CD4-positive, CD25-positive, alpha-beta regulatory T cell (primary cell): ENCODE data around the gene ACR. TPM values are rescaled to one million over a fixed set of nuclear protein-coding genes. Genes with fewer than 3 reads are reported as not detected.

Experiments
- ATAC-seq, 2 donors: fragments of 150-1000 bp; cut with Tn5 transposase; one replicate each; pipeline ENCODE4 v1.10.0; 2021; ENCODE audit warnings: low read depth in 2 of 2, moderate number of reproducible peaks in 2 of 2, moderate library complexity in 1 of 2
- DNase-seq, 3 donors: peaks; one replicate each; pipeline versions ENCODE4 v3.0.0 to v3.0.0-alpha.2; 2012 to 2022; ENCODE audit warnings: mixed read lengths in 1 of 3
- H3K27ac ChIP-seq: one replicate; pipeline ENCODE4 v1.7.0; 2013; ENCODE audit warnings: mild to moderate bottlenecking, low read length; ENCODE audit not compliant: insufficient read depth, poor library complexity, severe bottlenecking
- H3K27me3 ChIP-seq: one replicate; pipeline ENCODE4 v1.7.0; 2013; ENCODE audit warnings: low read length; ENCODE audit not compliant: control insufficient read depth, insufficient read depth
- H3K36me3 ChIP-seq: one replicate; pipeline ENCODE4 v1.7.0; 2013; ENCODE audit warnings: mild to moderate bottlenecking, low read length, moderate library complexity; ENCODE audit not compliant: control insufficient read depth, insufficient read depth
- H3K4me1 ChIP-seq: 2 replicates; pipeline ENCODE4 v1.7.0; 2013; ENCODE audit warnings: mild to moderate bottlenecking, low read length; ENCODE audit not compliant: insufficient read depth, control insufficient read depth, poor library complexity, severe bottlenecking
- H3K4me3 ChIP-seq: one replicate; pipeline ENCODE4 v1.7.0; 2013; ENCODE audit warnings: low read depth, mild to moderate bottlenecking, low read length, moderate library complexity
- H3K9me3 ChIP-seq, 2 experiments: 1 replicate in 1 of 2; 2 replicates in 1 of 2; pipeline ENCODE4 v1.7.0; 2013; ENCODE audit warnings: low read length in 2 of 2, mild to moderate bottlenecking in 1 of 2, moderate library complexity in 1 of 2; ENCODE audit not compliant: control insufficient read depth in 2 of 2
- H3K27ac Mint-ChIP-seq, 3 donors: one replicate each; pipeline ENCODE4 v1.8.0; 2020 to 2022; ENCODE audit warnings: mild to moderate bottlenecking in 3 of 3, mixed read lengths in 3 of 3, moderate library complexity in 2 of 3
- H3K27me3 Mint-ChIP-seq: one replicate; pipeline ENCODE4 v1.8.0; 2022; ENCODE audit warnings: mild to moderate bottlenecking, mixed read lengths
- H3K36me3 Mint-ChIP-seq: one replicate; pipeline ENCODE4 v1.8.0; 2020; ENCODE audit warnings: mixed read lengths
- H3K4me1 Mint-ChIP-seq, 4 donors: one replicate each; pipeline ENCODE4 v1.8.0; 2020 to 2022; ENCODE audit warnings: mixed read lengths in 4 of 4, mild to moderate bottlenecking in 1 of 4
- H3K4me3 Mint-ChIP-seq, 4 donors: one replicate each; pipeline ENCODE4 v1.8.0; 2020 to 2022; ENCODE audit warnings: mild to moderate bottlenecking in 4 of 4, mixed read lengths in 4 of 4, moderate library complexity in 3 of 4
- H3K9me3 Mint-ChIP-seq, 7 donors: one replicate each; pipeline ENCODE4 v1.8.0; 2020 to 2022; ENCODE audit warnings: mixed read lengths in 7 of 7, mild to moderate bottlenecking in 3 of 7, moderate library complexity in 2 of 7
- polyA plus RNA-seq, 4 donors: library from polyadenylated mRNA; unstranded; fragments of 300-500 nt; fragmentation: Illumina TruSeq; gene quantifications; one replicate each; pipeline ENCODE4 v1.2.3, GENCODE V29; 2021
- total RNA-seq: library from RNA; stranded (reverse); gene quantifications from one replicate; pipeline ENCODE4 v1.2.3, GENCODE V29; 2022

Gene ACR
- total and polyA plus RNA-seq, 5 donors from 2014 or later: not detected

- no peaks in the 10 kb centered on the region for H3K36me3 Mint-ChIP-seq
- no peak overlapping the region for H3K27ac Mint-ChIP-seq
- ATAC-seq: no peak
Observed at GRCh38 chr22:50715250-50715649, 22.8 kb upstream of the ACR start.

GRCh38 chr22:50715776-50716175 is 22.2 kb upstream of the ACR start:
- Mint-ChIP-seq H3K9me3 (peaks cover 0 to 2% (median 0%) of the 10 kb centered on the region in 7 donors), H3K27me3 (no peaks in the 10 kb centered on the region), H3K36me3 (no peaks in the 10 kb centered on the region), H3K4me1 (no peaks in the 10 kb centered on the region), H3K4me3 (no peak overlapping the region), H3K27ac (no peak overlapping the region)
- H3K4me1 ChIP-seq: no peaks in the 10 kb centered on the region
- ATAC-seq (no peak), DNase-seq (no peak)
- H3K4me3 ChIP-seq: no peak overlapping the region
- H3K36me3 ChIP-seq: no peaks in the 10 kb centered on the region
- no peak overlapping the region for H3K27ac ChIP-seq
- no peaks in the 10 kb centered on the region for H3K27me3 ChIP-seq
- no peaks in the 10 kb centered on the region for H3K9me3 ChIP-seq

More at GRCh38 chr22:50715250-50715649, 22.8 kb upstream of the ACR start:
- Histone ChIP-seq H3K36me3 (no peaks in the 10 kb centered on the region), H3K27me3 (no peaks in the 10 kb centered on the region), H3K9me3 (no peaks in the 10 kb centered on the region), H3K4me1 (no peaks in the 10 kb centered on the region), H3K27ac (no peak overlapping the region), H3K4me3 (no peak overlapping the region)
- DNase-seq: no peak
- Mint-ChIP-seq H3K4me3 (no peak overlapping the region), H3K27me3 (no peaks in the 10 kb centered on the region), H3K4me1 (no peaks in the 10 kb centered on the region), H3K9me3 (peaks cover 0 to 3% (median 0%) of the 10 kb centered on the region in 7 donors)

- Mint-ChIP-seq H3K4me1 (no peaks in the 10 kb centered on the region), H3K4me3 (no peak overlapping the region), H3K36me3 (no peaks in the 10 kb centered on the region), H3K27ac (no peak overlapping the region), H3K27me3 (no peaks in the 10 kb centered on the region), H3K9me3 (no peaks in the 10 kb centered on the region)
- no peaks in the 10 kb centered on the region for H3K9me3 ChIP-seq
- no peaks in the 10 kb centered on the region for H3K4me1 ChIP-seq
- H3K4me3 ChIP-seq: no peak overlapping the region
- H3K27ac ChIP-seq: no peak overlapping the region
- H3K36me3 ChIP-seq: no peaks in the 10 kb centered on the region
- ATAC-seq (no peak), DNase-seq (no peak)
- H3K27me3 ChIP-seq: no peaks in the 10 kb centered on the region
Observed at GRCh38 chr22:50716290-50717024, 21.5 kb upstream of the ACR start.

- ATAC-seq (no peak), DNase-seq (no peak)
- H3K9me3 ChIP-seq: no peaks in the 10 kb centered on the region
- no peaks in the 10 kb centered on the region for H3K4me1 Mint-ChIP-seq
- H3K36me3 ChIP-seq: no peaks in the 10 kb centered on the region
- no peak overlapping the region for H3K4me3 ChIP-seq
- H3K36me3 Mint-ChIP-seq: no peaks in the 10 kb centered on the region
- no peaks in the 10 kb centered on the region for H3K27me3 ChIP-seq
- no peak overlapping the region for H3K27ac Mint-ChIP-seq
- no peaks in the 10 kb centered on the region for H3K9me3 Mint-ChIP-seq
- peaks cover 1% of the 10 kb centered on the region for H3K27me3 Mint-ChIP-seq
- no peaks in the 10 kb centered on the region for H3K4me1 ChIP-seq
- no peak overlapping the region for H3K27ac ChIP-seq
- H3K4me3 Mint-ChIP-seq: no peak overlapping the region
Observed at GRCh38 chr22:50717709-50718351, 20.2 kb upstream of the ACR start.

- no peaks in the 10 kb centered on the region for H3K4me1 Mint-ChIP-seq
- H3K27me3 Mint-ChIP-seq: peaks cover 5% of the 10 kb centered on the region
- H3K27ac Mint-ChIP-seq: no peak overlapping the region
- H3K4me3 Mint-ChIP-seq: no peak overlapping the region
- Histone ChIP-seq H3K9me3 (no peaks in the 10 kb centered on the region), H3K27me3 (no peaks in the 10 kb centered on the region), H3K4me3 (no peak overlapping the region), H3K4me1 (no peaks in the 10 kb centered on the region), H3K36me3 (no peaks in the 10 kb centered on the region), H3K27ac (no peak overlapping the region)
- no peaks in the 10 kb centered on the region for H3K9me3 Mint-ChIP-seq
- no peaks in the 10 kb centered on the region for H3K36me3 Mint-ChIP-seq
- DNase-seq (no peak), ATAC-seq (no peak)
Observed at GRCh38 chr22:50718352-50718709, 19.7 kb upstream of the ACR start.

GRCh38 chr22:50719814-50720300 is 18.1 kb upstream of the ACR start:
- no peaks in the 10 kb centered on the region for H3K27me3 ChIP-seq
- H3K36me3 ChIP-seq: no peaks in the 10 kb centered on the region
- H3K27ac ChIP-seq: no peak overlapping the region
- peaks cover 0 to 2% (median 0%) of the 10 kb centered on the region in 4 donors for H3K4me1 Mint-ChIP-seq
- no peak overlapping the region for H3K4me3 ChIP-seq
- no peak overlapping the region for H3K27ac Mint-ChIP-seq
- DNase-seq (no peak), ATAC-seq (no peak)
- no peak overlapping the region for H3K4me3 Mint-ChIP-seq
- H3K4me1 ChIP-seq: no peaks in the 10 kb centered on the region
- no peaks in the 10 kb centered on the region for H3K9me3 Mint-ChIP-seq
- peaks cover 5% of the 10 kb centered on the region for H3K27me3 Mint-ChIP-seq
- H3K36me3 Mint-ChIP-seq: no peaks in the 10 kb centered on the region
- no peaks in the 10 kb centered on the region for H3K9me3 ChIP-seq

GRCh38 chr22:50720301-50721256 is 17.4 kb upstream of the ACR start:
- H3K27me3 ChIP-seq: no peaks in the 10 kb centered on the region
- H3K4me1 ChIP-seq: no peaks in the 10 kb centered on the region
- no peak for ATAC-seq
- H3K36me3 ChIP-seq: no peaks in the 10 kb centered on the region
- H3K9me3 ChIP-seq: no peaks in the 10 kb centered on the region
- Mint-ChIP-seq H3K9me3 (no peaks in the 10 kb centered on the region), H3K4me3 (no peak overlapping the region), H3K4me1 (peaks cover 0 to 2% (median 0%) of the 10 kb centered on the region in 4 donors), H3K27me3 (peaks cover 5% of the 10 kb centered on the region), H3K27ac (no peak overlapping the region), H3K36me3 (no peaks in the 10 kb centered on the region)
- H3K4me3 ChIP-seq: no peak overlapping the region
- H3K27ac ChIP-seq: no peak overlapping the region
- no peak for DNase-seq
